Measurements from ENCODE around the gene ZDHHC12. TPM values are rescaled to one million over a fixed set of nuclear protein-coding genes. Genes with fewer than 3 reads are reported as not detected.
"Not testable (repeated sequence)": the region's sequence is repeated elsewhere in the genome, so short reads cannot be mapped to it uniquely, and the experiment has no call there.

Gene ZDHHC12
- total RNA-seq, 1 donor from 2014 or later: 25.6 TPM

GRCh38 chr9:128694344-128694743, 29.6 kb downstream of the ZDHHC12 start:
- Mint-ChIP-seq H3K4me3 (no peak overlapping the region), H3K36me3 (peaks cover 40% of the 10 kb centered on the region), H3K9me3 (no peaks in the 10 kb centered on the region), H3K27ac (no peak overlapping the region), H3K27me3 (peaks cover 4% of the 10 kb centered on the region), H3K4me1 (ENCODE audit: unreplicated experiment) (peaks cover 8% of the 10 kb centered on the region)
- DNase-seq (ENCODE audit: extremely low spot score, unreplicated experiment): no peak
- no peak for TF ChIP-seq CTCF (conservative IDR thresholded peaks at IDR 0.05)

GRCh38 chr9:128693738-128694137, 30.2 kb downstream of the ZDHHC12 start:
- H3K36me3 Mint-ChIP-seq: peaks cover 40% of the 10 kb centered on the region
- not testable (repeated sequence) for DNase-seq (ENCODE audit: extremely low spot score, unreplicated experiment); H3K27me3 Mint-ChIP-seq; H3K9me3 Mint-ChIP-seq; H3K4me1 Mint-ChIP-seq (ENCODE audit: unreplicated experiment); H3K4me3 Mint-ChIP-seq; H3K27ac Mint-ChIP-seq

- TF ChIP-seq CTCF (conservative IDR thresholded peaks at IDR 0.05): no peak
- H3K4me1 Mint-ChIP-seq (ENCODE audit: unreplicated experiment): peaks cover 25% of the 10 kb centered on the region
- peak overlapping the region; percentile 97 for H3K27ac Mint-ChIP-seq
- H3K27me3 Mint-ChIP-seq: peaks cover 4% of the 10 kb centered on the region
- H3K36me3 Mint-ChIP-seq: peaks cover 28% of the 10 kb centered on the region
- H3K9me3 Mint-ChIP-seq: no peaks in the 10 kb centered on the region
- no peak for DNase-seq (ENCODE audit: extremely low spot score, unreplicated experiment)
- H3K4me3 Mint-ChIP-seq: peak overlapping the region; percentile 100
These were observed 33.3 kb downstream of the ZDHHC12 start for GRCh38 chr9:128690684-128691034.

- Mint-ChIP-seq H3K27ac (peak overlapping the region; percentile 97), H3K4me1 (ENCODE audit: unreplicated experiment) (peaks cover 31% of the 10 kb centered on the region), H3K36me3 (peaks cover 31% of the 10 kb centered on the region), H3K27me3 (peaks cover 4% of the 10 kb centered on the region), H3K9me3 (no peaks in the 10 kb centered on the region), H3K4me3 (peak overlapping the region; percentile 100)
- DNase-seq (ENCODE audit: extremely low spot score, unreplicated experiment): no peak
- TF ChIP-seq CTCF (conservative IDR thresholded peaks at IDR 0.05): no peak
These were observed 33.9 kb downstream of the ZDHHC12 start for GRCh38 chr9:128689820-128690683.

GRCh38 chr9:128689293-128689774, 34.6 kb downstream of the ZDHHC12 start:
- H3K4me1 Mint-ChIP-seq (ENCODE audit: unreplicated experiment): peaks cover 38% of the 10 kb centered on the region
- H3K36me3 Mint-ChIP-seq: peaks cover 35% of the 10 kb centered on the region
- peak overlapping the region; percentile 55 for H3K4me3 Mint-ChIP-seq
- DNase-seq (ENCODE audit: extremely low spot score, unreplicated experiment): no peak
- TF ChIP-seq CTCF (conservative IDR thresholded peaks at IDR 0.05): no peak
- H3K9me3 Mint-ChIP-seq: no peaks in the 10 kb centered on the region
- peaks cover 4% of the 10 kb centered on the region for H3K27me3 Mint-ChIP-seq
- H3K27ac Mint-ChIP-seq: no peak overlapping the region

GRCh38 chr9:128688501-128689292, 35.2 kb downstream of the ZDHHC12 start, which contains the start of gene SET:
Gene SET, plus strand, starts transcription at chr9:128689222. Its CDS starts 361 bp downstream, at chr9:128689583.
- Mint-ChIP-seq H3K36me3 (peaks cover 32% of the 10 kb centered on the region), H3K27me3 (peaks cover 4% of the 10 kb centered on the region), H3K4me3 (peak within 1 kb of the TSS; percentile 95), H3K27ac (peak within 1 kb of the TSS; percentile 96), H3K9me3 (no peaks in the 10 kb centered on the region), H3K4me1 (ENCODE audit: unreplicated experiment) (peaks cover 41% of the 10 kb centered on the region)
- DNase-seq (ENCODE audit: extremely low spot score, unreplicated experiment): peak; percentile 97
- no peak for TF ChIP-seq CTCF (conservative IDR thresholded peaks at IDR 0.05)
